A549 (cell line): Measurements from ENCODE around the gene IL20RB. TPM values are rescaled to one million over a fixed set of nuclear protein-coding genes. Genes with fewer than 3 reads are reported as not detected.

ENCODE experiments used
- ATAC-seq, 2 experiments: fragments of 200-7000 bp in 1 of 2; fragments of >200 bp in 1 of 2; cut with Nextera tagmentation in 1 of 2; cut with Tn5 transposase in 1 of 2; 3 replicates each; pipeline versions ENCODE4 v1.8.0 to v1.9.1; 2018 to 2020; ENCODE audit warnings: mild to moderate bottlenecking in 1 of 2, moderate library complexity in 1 of 2
- CTCF ChIA-PET: fragments of 300-600 bp; sonication (Branson Sonifier 250); formaldehyde crosslinking; extraction: SDS; loops from one replicate; lab custom pipeline; 2021; ENCODE audit warnings: antibody characterized with exemption, inconsistent platforms; lab: Yijun Ruan, JAX
- POLR2A ChIA-PET: fragments of 350-600 bp; formaldehyde crosslinking; extraction: SDS; loops from one replicate; lab custom pipeline; 2021; ENCODE audit warnings: antibody characterized with exemption, inconsistent platforms; lab: Yijun Ruan, JAX
- DNase-seq, 2 experiments: peaks; one replicate each; pipeline versions ENCODE4 v3.0.0 to v3.0.0-alpha.2; 2011 to 2016; ENCODE audit warnings: low read depth in 1 of 2, low spot score in 1 of 2
- FAIRE-seq: peaks from 2 replicates; lab custom pipeline; 2011; peaks lifted over from hg19 to GRCh38; lab: Jason Lieb, UNC
- H3K27ac ChIP-seq, 2 experiments: fragments of >200 bp; sonication (Bioruptor Twin); formaldehyde crosslinking; 3 replicates each; pipeline ENCODE4 v1.5.1; 2016 to 2017
- H3K4me1 ChIP-seq: fragments of >200 bp; sonication (Bioruptor Twin); formaldehyde crosslinking; 3 replicates; pipeline ENCODE4 v1.6.1; 2016
- H3K4me2 ChIP-seq: fragments of >200 bp; sonication (Bioruptor Twin); formaldehyde crosslinking; 3 replicates; pipeline ENCODE4 v1.6.1; 2016
- H3K4me3 ChIP-seq: fragments of >200 bp; sonication (Bioruptor Twin); formaldehyde crosslinking; 3 replicates; pipeline ENCODE4 v1.5.1; 2016
- H3K9me3 ChIP-seq: fragments of >200 bp; sonication (Bioruptor Twin); formaldehyde crosslinking; 3 replicates; pipeline ENCODE4 v1.6.1; 2016
- CBX2 ChIP-seq: fragments of 200-600 bp; sonication (generic); IDR thresholded peaks from 2 replicates; pipeline ENCODE4 v1.6.1; 2016; ENCODE audit warnings: low read depth, mild to moderate bottlenecking, borderline replicate concordance
- EP300 ChIP-seq, 2 experiments: fragments of >200 bp; sonication (Bioruptor Twin); formaldehyde crosslinking; IDR thresholded peaks; 2 replicates in 1 of 2; 3 replicates in 1 of 2; pipeline ENCODE4 v1.6.1; 2016 to 2017
- GATA3 ChIP-seq: IDR thresholded peaks from 2 replicates; pipeline ENCODE4 v1.6.1; 2012; ENCODE audit warnings: borderline replicate concordance
- HEYL ChIP-seq: fragments of 250-450 bp; sonication (Bioruptor Pico); IDR thresholded peaks from 2 replicates; pipeline ENCODE4 v1.8.0; 2021; ENCODE audit warnings: mild to moderate bottlenecking, moderate library complexity
- HOXA7 ChIP-seq: fragments of 250-450 bp; sonication (Bioruptor Pico); IDR thresholded peaks from 2 replicates; pipeline ENCODE4 v1.5.0; 2020; ENCODE audit warnings: mild to moderate bottlenecking, moderate library complexity
- HOXB13 ChIP-seq: fragments of 250-450 bp; sonication (Bioruptor Pico); IDR thresholded peaks from 2 replicates; pipeline ENCODE4 v1.5.0; 2020; ENCODE audit warnings: low read depth, mild to moderate bottlenecking, moderate library complexity
- HOXB5 ChIP-seq: fragments of 250-450 bp; sonication (Bioruptor Pico); IDR thresholded peaks from 2 replicates; pipeline ENCODE4 v1.5.0; 2020; ENCODE audit warnings: mild to moderate bottlenecking, moderate library complexity
- JUN ChIP-seq, 2 experiments: fragments of >200 bp; sonication (Bioruptor Twin); formaldehyde crosslinking; IDR thresholded peaks; 2 replicates in 1 of 2; 3 replicates in 1 of 2; pipeline ENCODE4 v1.6.1; 2016 to 2017
- KDM1A ChIP-seq: fragments of 200-600 bp; sonication (generic); IDR thresholded peaks from 2 replicates; pipeline ENCODE4 v1.6.1; 2016; ENCODE audit warnings: low read depth, mild to moderate bottlenecking
- KDM5A ChIP-seq: fragments of 200-600 bp; sonication (generic); IDR thresholded peaks from 2 replicates; pipeline ENCODE4 v1.6.1; 2016; ENCODE audit warnings: antibody characterized with exemption, mild to moderate bottlenecking
- MYC ChIP-seq: IDR thresholded peaks from 2 replicates; pipeline ENCODE4 v1.6.1; 2012; ENCODE audit warnings: mild to moderate bottlenecking, inconsistent platforms, low read length, improper control_type of control experiment, borderline replicate concordance
- POLR2A ChIP-seq: IDR thresholded peaks from 2 replicates; pipeline ENCODE4 v1.6.1; 2012; ENCODE audit warnings: mild to moderate bottlenecking, low read length
- RAD21 ChIP-seq, 2 experiments: fragments of >200 bp in 1 of 2; sonication (Bioruptor Twin) in 1 of 2; formaldehyde crosslinking in 1 of 2; IDR thresholded peaks in 1 of 2; conservative IDR thresholded peaks in 1 of 2; 2 replicates in 1 of 2; 3 replicates in 1 of 2; pipeline ENCODE4 v1.6.1; 2012 to 2018; ENCODE audit warnings: inconsistent platforms in 1 of 2
- RARB ChIP-seq: fragments of 250-450 bp; sonication (Bioruptor Pico); IDR thresholded peaks from 2 replicates; pipeline ENCODE4 v1.8.0; 2021; ENCODE audit warnings: mild to moderate bottlenecking, moderate library complexity
- RCOR1 ChIP-seq: fragments of 150-350 bp; IDR thresholded peaks from 2 replicates; pipeline ENCODE4 v1.6.1; 2014; ENCODE audit warnings: antibody characterized with exemption, low read length, low read depth
- SMC3 ChIP-seq: fragments of >200 bp; sonication (Bioruptor Twin); formaldehyde crosslinking; IDR thresholded peaks from 3 replicates; pipeline ENCODE4 v1.6.1; 2018; ENCODE audit warnings: inconsistent platforms
- SREBF2 ChIP-seq: fragments of 450-650 bp; IDR thresholded peaks from 2 replicates; pipeline ENCODE4 v1.6.1; 2014; ENCODE audit warnings: mild to moderate bottlenecking, moderate library complexity
- TP53 ChIP-seq: fragments of 250-450 bp; sonication (Bioruptor Pico); IDR thresholded peaks from 2 replicates; pipeline ENCODE4 v1.5.0; 2021; ENCODE audit warnings: mild to moderate bottlenecking, moderate library complexity
- ZC3H11A ChIP-seq: fragments of 450-650 bp; IDR thresholded peaks from 2 replicates; pipeline ENCODE4 v1.6.1; 2014; ENCODE audit warnings: antibody characterized with exemption, mild to moderate bottlenecking
- ZFP36 ChIP-seq: fragments of 450-650 bp; IDR thresholded peaks from 2 replicates; pipeline ENCODE4 v1.6.1; 2014; ENCODE audit warnings: borderline replicate concordance; ENCODE audit not compliant: partially characterized antibody
- WGBS: methylation state at CpG from one replicate; pipeline ENCODE4 v1.1.6; 2017; ENCODE audit errors: missing lambda C conversion rate; 5-methylcytosine and 5-hydroxymethylcytosine counted together
- polyA plus RNA-seq, 4 experiments: library from polyadenylated mRNA; depleted of rRNA in 3 of 4; stranded (reverse); fragments of >200 nt; fragmentation: RNase III in 1 of 4; extraction: RNeasy Plus Mini Kit Qiagen cat#74134 plus additional on column Dnase treatment in 1 of 4; gene quantifications; 2 replicates in 3 of 4; 3 replicates in 1 of 4; pipeline ENCODE4 v1.2.3, GENCODE V29; 2011 to 2017
- TF ChIP-seq, protein P1 (sequence below): fragments of 250-450 bp; sonication (Bioruptor Pico); IDR thresholded peaks from 2 replicates; pipeline ENCODE4 v1.5.0; 2021; ENCODE audit warnings: mild to moderate bottlenecking, moderate library complexity, borderline replicate concordance
- TF ChIP-seq, protein P2 (sequence below): IDR thresholded peaks from 2 replicates; pipeline ENCODE4 v1.6.1; 2012
- TF ChIP-seq, protein P3 (sequence below): fragments of >200 bp; sonication (Bioruptor Twin); formaldehyde crosslinking; IDR thresholded peaks from 3 replicates; pipeline ENCODE4 v1.6.1; 2016
- TF ChIP-seq, protein P4 (sequence below): fragments of 450-650 bp; IDR thresholded peaks from 2 replicates; pipeline ENCODE4 v1.6.1; 2014; ENCODE audit warnings: antibody characterized with exemption
- TF ChIP-seq, protein P5 (sequence below): IDR thresholded peaks from 2 replicates; pipeline ENCODE4 v1.6.1; 2012; ENCODE audit warnings: low read depth, borderline replicate concordance

The IL20RB gene
- polyA plus RNA-seq, 2 of the 4 experiments (the other 2 are of a cell fraction) = 1.1 to 6.9 TPM

DNA sequence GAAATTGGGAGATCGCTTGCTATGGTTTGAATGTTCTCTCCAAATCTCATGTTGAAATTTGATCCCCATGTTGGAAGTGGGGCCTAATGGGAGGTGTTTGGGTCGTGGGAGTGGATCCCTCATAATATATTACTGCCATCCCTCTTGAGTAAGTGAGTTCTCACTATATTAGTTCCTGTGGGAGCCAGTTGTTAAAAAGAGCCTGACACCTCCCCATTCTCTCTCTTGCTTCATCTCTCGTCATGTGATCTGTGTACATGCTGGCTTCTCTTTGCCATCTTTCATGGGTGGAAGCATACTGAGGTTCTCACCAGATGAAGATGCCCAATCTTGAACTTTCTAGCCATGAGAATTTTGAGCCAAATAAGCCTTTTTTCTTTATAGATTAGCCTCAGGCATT is 43.0 kb upstream of the IL20RB start:
- FAIRE-seq (no peak), DNase-seq (no peak), ATAC-seq (no peak)
- TF ChIP-seq JUN (IDR thresholded peaks at IDR 0.05) (no peak), ZFP36 (no peak), SREBF2 (no peak), HOXB5 (CRISPR knock-in tag) (no peak), CBX2 (no peak), HOXB13 (no peak), RCOR1 (no peak), GATA3 (no peak)
- TF ChIP-seq, protein P1, sequence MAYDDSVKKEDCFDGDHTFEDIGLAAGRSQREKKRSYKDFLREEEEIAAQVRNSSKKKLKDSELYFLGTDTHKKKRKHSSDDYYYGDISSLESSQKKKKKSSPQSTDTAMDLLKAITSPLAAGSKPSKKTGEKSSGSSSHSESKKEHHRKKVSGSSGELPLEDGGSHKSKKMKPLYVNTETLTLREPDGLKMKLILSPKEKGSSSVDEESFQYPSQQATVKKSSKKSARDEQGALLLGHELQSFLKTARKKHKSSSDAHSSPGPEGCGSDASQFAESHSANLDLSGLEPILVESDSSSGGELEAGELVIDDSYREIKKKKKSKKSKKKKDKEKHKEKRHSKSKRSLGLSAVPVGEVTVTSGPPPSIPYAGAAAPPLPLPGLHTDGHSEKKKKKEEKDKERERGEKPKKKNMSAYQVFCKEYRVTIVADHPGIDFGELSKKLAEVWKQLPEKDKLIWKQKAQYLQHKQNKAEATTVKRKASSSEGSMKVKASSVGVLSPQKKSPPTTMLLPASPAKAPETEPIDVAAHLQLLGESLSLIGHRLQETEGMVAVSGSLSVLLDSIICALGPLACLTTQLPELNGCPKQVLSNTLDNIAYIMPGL = no peak
- TF ChIP-seq, protein P2, sequence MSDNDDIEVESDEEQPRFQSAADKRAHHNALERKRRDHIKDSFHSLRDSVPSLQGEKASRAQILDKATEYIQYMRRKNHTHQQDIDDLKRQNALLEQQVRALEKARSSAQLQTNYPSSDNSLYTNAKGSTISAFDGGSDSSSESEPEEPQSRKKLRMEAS = no peak
- TF ChIP-seq, protein P3, sequence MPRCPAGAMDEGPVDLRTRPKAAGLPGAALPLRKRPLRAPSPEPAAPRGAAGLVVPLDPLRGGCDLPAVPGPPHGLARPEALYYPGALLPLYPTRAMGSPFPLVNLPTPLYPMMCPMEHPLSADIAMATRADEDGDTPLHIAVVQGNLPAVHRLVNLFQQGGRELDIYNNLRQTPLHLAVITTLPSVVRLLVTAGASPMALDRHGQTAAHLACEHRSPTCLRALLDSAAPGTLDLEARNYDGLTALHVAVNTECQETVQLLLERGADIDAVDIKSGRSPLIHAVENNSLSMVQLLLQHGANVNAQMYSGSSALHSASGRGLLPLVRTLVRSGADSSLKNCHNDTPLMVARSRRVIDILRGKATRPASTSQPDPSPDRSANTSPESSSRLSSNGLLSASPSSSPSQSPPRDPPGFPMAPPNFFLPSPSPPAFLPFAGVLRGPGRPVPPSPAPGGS = no peak
- ChIA-PET POLR2A (no interaction called here), CTCF (no interaction called here)
- no peaks in the 10 kb centered on the region for H3K4me1 ChIP-seq
- no peak overlapping the region for H3K27ac ChIP-seq
- no peak overlapping the region for H3K4me3 ChIP-seq
- no peak overlapping the region for H3K4me2 ChIP-seq
- WGBS = 96% methylated on average over 3 of the region's 3 CpGs
- H3K9me3 ChIP-seq = peaks cover 3% of the 10 kb centered on the region; the same call in 1 of the 3 replicates

DNA sequence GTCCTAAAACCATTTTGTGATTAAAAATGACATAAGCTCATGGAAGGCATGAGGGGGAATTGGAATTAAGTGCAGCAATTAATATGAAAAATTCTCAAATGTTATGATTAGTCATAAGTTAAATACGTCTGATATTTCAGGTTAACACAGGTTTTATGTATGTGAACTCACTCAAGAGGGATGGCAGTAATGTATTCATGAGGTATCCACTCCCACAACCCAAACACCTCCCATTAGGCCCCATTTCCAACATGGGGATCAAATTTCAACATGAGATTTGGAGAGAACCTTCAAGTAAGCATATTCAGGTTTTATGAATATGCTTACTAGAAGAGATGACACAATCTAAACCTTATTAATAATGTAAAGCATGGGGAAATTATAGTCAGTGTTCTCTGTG is 41.6 kb upstream of the IL20RB start:
- peaks cover 3% of the 10 kb centered on the region; the same call in 1 of the 3 replicates for H3K9me3 ChIP-seq
- H3K4me2 ChIP-seq = no peak overlapping the region
- FAIRE-seq (no peak), ATAC-seq (no peak), DNase-seq (no peak)
- TF ChIP-seq RCOR1 (no peak), RAD21 (conservative IDR thresholded peaks at IDR 0.05 in 1 of 2, IDR thresholded peaks at IDR 0.05 in 1 of 2) (no peak), KDM1A (no peak), MYC (no peak), EP300 (IDR thresholded peaks at IDR 0.05) (no peak), RARB (CRISPR knock-in tag) (no peak), ZC3H11A (no peak), HEYL (CRISPR knock-in tag) (no peak), SMC3 (no peak), KDM5A (no peak), POLR2A (no peak), HOXB13 (no peak), HOXA7 (CRISPR knock-in tag) (no peak), TP53 (no peak), GATA3 (no peak)
- TF ChIP-seq, protein P4, sequence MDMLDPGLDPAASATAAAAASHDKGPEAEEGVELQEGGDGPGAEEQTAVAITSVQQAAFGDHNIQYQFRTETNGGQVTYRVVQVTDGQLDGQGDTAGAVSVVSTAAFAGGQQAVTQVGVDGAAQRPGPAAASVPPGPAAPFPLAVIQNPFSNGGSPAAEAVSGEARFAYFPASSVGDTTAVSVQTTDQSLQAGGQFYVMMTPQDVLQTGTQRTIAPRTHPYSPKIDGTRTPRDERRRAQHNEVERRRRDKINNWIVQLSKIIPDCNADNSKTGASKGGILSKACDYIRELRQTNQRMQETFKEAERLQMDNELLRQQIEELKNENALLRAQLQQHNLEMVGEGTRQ = no peak
- TF ChIP-seq, protein P5, sequence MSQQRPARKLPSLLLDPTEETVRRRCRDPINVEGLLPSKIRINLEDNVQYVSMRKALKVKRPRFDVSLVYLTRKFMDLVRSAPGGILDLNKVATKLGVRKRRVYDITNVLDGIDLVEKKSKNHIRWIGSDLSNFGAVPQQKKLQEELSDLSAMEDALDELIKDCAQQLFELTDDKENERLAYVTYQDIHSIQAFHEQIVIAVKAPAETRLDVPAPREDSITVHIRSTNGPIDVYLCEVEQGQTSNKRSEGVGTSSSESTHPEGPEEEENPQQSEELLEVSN = no peak
- ChIA-PET CTCF (no interaction called here), POLR2A (no interaction called here)
- no peaks in the 10 kb centered on the region for H3K4me1 ChIP-seq
- H3K4me3 ChIP-seq = no peak overlapping the region
- WGBS = 88% methylated on average over 1 of the region's 1 CpG
- no peak overlapping the region for H3K27ac ChIP-seq
